ENCODE results near the gene SCN8A.

GRCh38 chr12:51598156-51598555 lies 7.1 kb downstream of the SCN8A start:
- TF ChIP-seq CTCF (conservative IDR thresholded peaks at IDR 0.05; ENCODE audit: low read depth, low read length): no peak
- TF ChIP-seq EZH2 (IDR thresholded peaks at IDR 0.05; ENCODE audit: borderline replicate concordance, low read depth, low read length, poor library complexity, severe bottlenecking): no peak

All from A673 (cell line).